Measurements from ENCODE around the gene CFAP206. TPM values are rescaled to one million over a fixed set of nuclear protein-coding genes. Genes with fewer than 3 reads are reported as not detected.
A peak's percentile ranks its signal among the peaks of the same experiment; 100 is the strongest.

Gene CFAP206
- total and polyA plus RNA-seq, 3 donors from 2014 or later: 37.8 to 116 (median 48.8) TPM

- TF ChIP-seq POLR2A (IDR thresholded peaks at IDR 0.05): no peak
- no peak for TF ChIP-seq CTCF (IDR thresholded peaks at IDR 0.05)
- intact Hi-C loops (cut with DNase I; ENCODE audit: low total_unique reads): no loop called here
- no peak overlapping the region for H3K27ac ChIP-seq
- no peaks in the 10 kb centered on the region for H3K36me3 ChIP-seq (ENCODE audit: low read depth, missing control alignments)
- no peak overlapping the region for H3K4me3 ChIP-seq
- no peaks in the 10 kb centered on the region for H3K9me3 ChIP-seq
- WGBS, 2 donors: 82 to 91% methylated on average over 5 of the region's 5 CpGs
- no peak for DNase-seq
- no peaks in the 10 kb centered on the region for H3K4me1 ChIP-seq
- no peaks in the 10 kb centered on the region for H3K27me3 ChIP-seq
Observed at GRCh38 chr6:87431263-87431662, 23.5 kb downstream of the CFAP206 start.

GRCh38 chr6:87436435-87436834 is 28.7 kb downstream of the CFAP206 start:
- no peaks in the 10 kb centered on the region for H3K9me3 ChIP-seq
- no peaks in the 10 kb centered on the region for H3K36me3 ChIP-seq (ENCODE audit: low read depth, missing control alignments)
- peak; percentile 70 for DNase-seq
- no peaks in the 10 kb centered on the region for H3K27me3 ChIP-seq
- intact Hi-C loops (cut with DNase I; ENCODE audit: low total_unique reads): no loop called here
- H3K4me3 ChIP-seq: no peak overlapping the region
- H3K27ac ChIP-seq: no peak overlapping the region
- WGBS, 2 donors: 12 to 17% methylated on average over 4 of the region's 4 CpGs
- no peak for TF ChIP-seq POLR2A (IDR thresholded peaks at IDR 0.05)
- TF ChIP-seq CTCF (IDR thresholded peaks at IDR 0.05): no peak
- H3K4me1 ChIP-seq: no peaks in the 10 kb centered on the region

- Histone ChIP-seq H3K9me3 (no peaks in the 10 kb centered on the region), H3K27me3 (no peaks in the 10 kb centered on the region), H3K4me1 (no peaks in the 10 kb centered on the region), H3K4me3 (no peak overlapping the region), H3K36me3 (ENCODE audit: low read depth, missing control alignments) (no peaks in the 10 kb centered on the region), H3K27ac (no peak overlapping the region)
- DNase-seq: no peak
- intact Hi-C loops (cut with DNase I; ENCODE audit: low total_unique reads): no loop called here
- 84 to 87% methylated on average over 5 of the region's 5 CpGs for WGBS, 2 donors
- TF ChIP-seq POLR2A (IDR thresholded peaks at IDR 0.05) (no peak), CTCF (IDR thresholded peaks at IDR 0.05) (no peak)
Observed at GRCh38 chr6:87441711-87442110, 33.9 kb downstream of the CFAP206 start.

- WGBS, 2 donors: 97% methylated on average over 2 of the region's 2 CpGs
- Histone ChIP-seq H3K27ac (no peak overlapping the region), H3K9me3 (no peaks in the 10 kb centered on the region), H3K4me1 (no peaks in the 10 kb centered on the region), H3K27me3 (no peaks in the 10 kb centered on the region), H3K4me3 (no peak overlapping the region), H3K36me3 (ENCODE audit: low read depth, missing control alignments) (no peaks in the 10 kb centered on the region)
- no peak for TF ChIP-seq CTCF (IDR thresholded peaks at IDR 0.05)
- no peak for TF ChIP-seq POLR2A (IDR thresholded peaks at IDR 0.05)
- intact Hi-C loops (cut with DNase I; ENCODE audit: low total_unique reads): no loop called here
- no peak for DNase-seq
Observed at GRCh38 chr6:87444362-87444761, 36.6 kb downstream of the CFAP206 start.

GRCh38 chr6:87465051-87465450 is 57.3 kb downstream of the CFAP206 start:
- TF ChIP-seq POLR2A (IDR thresholded peaks at IDR 0.05) (no peak), CTCF (IDR thresholded peaks at IDR 0.05) (no peak)
- H3K36me3 ChIP-seq (ENCODE audit: low read depth, missing control alignments): no peaks in the 10 kb centered on the region

More at GRCh38 chr6:87465051-87465450, 57.3 kb downstream of the CFAP206 start:
- H3K27me3 ChIP-seq: no peaks in the 10 kb centered on the region
- H3K4me3 ChIP-seq: no peak overlapping the region
- no peak for DNase-seq
- 79 to 90% methylated on average over 2 of the region's 2 CpGs for whole genome bisulfite sequencing, 2 donors
- H3K9me3 ChIP-seq: no peaks in the 10 kb centered on the region
- H3K27ac ChIP-seq: no peak overlapping the region
- intact Hi-C loops (cut with DNase I; ENCODE audit: low total_unique reads): no loop called here
- H3K4me1 ChIP-seq: no peaks in the 10 kb centered on the region
